ENCODE measurements around the gene P2RX4. TPM values are rescaled to one million over a fixed set of nuclear protein-coding genes. Genes with fewer than 3 reads are reported as not detected.

P2RX4 gene
- total RNA-seq, 2 donors from 2014 or later: 42.3 to 50.4 TPM

DNA sequence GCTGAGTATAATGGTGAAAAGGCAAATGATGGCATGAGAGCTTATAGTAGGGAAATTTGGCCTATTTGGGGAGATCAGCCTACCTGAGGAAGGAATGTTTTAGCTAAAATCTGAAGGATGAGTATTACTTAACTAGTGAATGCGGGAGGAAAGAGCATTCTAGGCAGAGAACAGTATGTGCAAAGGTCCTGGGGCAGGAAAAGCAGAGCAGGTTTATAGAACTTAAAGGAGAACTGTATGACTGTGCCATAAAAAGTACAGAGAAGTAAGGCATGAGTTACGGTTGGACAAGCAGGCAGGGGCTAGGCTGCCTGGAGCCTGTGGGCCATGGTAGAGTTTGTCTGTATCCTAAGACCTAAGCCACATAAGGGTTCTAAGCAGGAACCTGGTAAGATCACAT, 21.7 kb upstream of the P2RX4 start:
- H3K4me1 ChIP-seq (ENCODE audit: control insufficient read depth in 1 of 2, low read depth in 2 of 2): peaks cover 3 to 4% of the 10 kb centered on the region in 2 donors
- H3K36me3 ChIP-seq: no peaks in the 10 kb centered on the region
- TF ChIP-seq, protein P1, sequence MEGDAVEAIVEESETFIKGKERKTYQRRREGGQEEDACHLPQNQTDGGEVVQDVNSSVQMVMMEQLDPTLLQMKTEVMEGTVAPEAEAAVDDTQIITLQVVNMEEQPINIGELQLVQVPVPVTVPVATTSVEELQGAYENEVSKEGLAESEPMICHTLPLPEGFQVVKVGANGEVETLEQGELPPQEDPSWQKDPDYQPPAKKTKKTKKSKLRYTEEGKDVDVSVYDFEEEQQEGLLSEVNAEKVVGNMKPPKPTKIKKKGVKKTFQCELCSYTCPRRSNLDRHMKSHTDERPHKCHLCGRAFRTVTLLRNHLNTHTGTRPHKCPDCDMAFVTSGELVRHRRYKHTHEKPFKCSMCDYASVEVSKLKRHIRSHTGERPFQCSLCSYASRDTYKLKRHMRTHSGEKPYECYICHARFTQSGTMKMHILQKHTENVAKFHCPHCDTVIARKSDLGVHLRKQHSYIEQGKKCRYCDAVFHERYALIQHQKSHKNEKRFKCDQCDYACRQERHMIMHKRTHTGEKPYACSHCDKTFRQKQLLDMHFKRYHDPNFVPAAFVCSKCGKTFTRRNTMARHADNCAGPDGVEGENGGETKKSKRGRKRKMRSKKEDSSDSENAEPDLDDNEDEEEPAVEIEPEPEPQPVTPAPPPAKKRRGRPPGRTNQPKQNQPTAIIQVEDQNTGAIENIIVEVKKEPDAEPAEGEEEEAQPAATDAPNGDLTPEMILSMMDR (IDR thresholded peaks at IDR 0.05): no peak
- DNase-seq (ENCODE audit: low spot score): no peak
- ATAC-seq (ENCODE audit: insufficient number of reproducible peaks, low FRiP score, low read depth): no peak
- no peaks in the 10 kb centered on the region for H3K27me3 ChIP-seq (replicated peaks; ENCODE audit: insufficient read depth)
- no peak overlapping the region for H3K27ac ChIP-seq
- H3K9me3 ChIP-seq: no peaks in the 10 kb centered on the region
- no peak overlapping the region for H3K4me3 ChIP-seq

DNA sequence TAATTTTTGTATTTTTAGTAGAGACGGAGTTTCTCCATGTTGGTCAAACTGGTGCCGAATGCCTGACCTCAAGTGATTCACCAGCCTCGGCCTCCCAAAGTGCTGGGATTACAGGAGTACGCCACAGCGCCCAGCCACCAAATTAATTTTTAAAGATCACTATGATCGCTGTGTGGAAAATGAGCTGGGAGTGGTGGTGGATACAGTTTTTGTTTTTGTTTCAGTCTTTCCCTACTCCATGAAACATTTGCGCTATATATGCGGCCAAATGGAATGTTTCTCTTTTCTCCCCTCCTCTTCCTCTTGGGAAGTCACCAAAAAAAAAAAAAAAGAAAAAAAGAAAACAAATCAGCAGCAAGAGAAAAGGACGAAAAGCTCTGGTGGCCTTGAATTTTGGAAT, 20.8 kb upstream of the P2RX4 start:
- no peaks in the 10 kb centered on the region for H3K36me3 ChIP-seq
- peaks cover 3 to 4% of the 10 kb centered on the region in 2 donors for H3K4me1 ChIP-seq (ENCODE audit: control insufficient read depth in 1 of 2, low read depth in 2 of 2)
- H3K27ac ChIP-seq: no peak overlapping the region
- no peak for DNase-seq (ENCODE audit: low spot score)
- no peaks in the 10 kb centered on the region for H3K27me3 ChIP-seq (replicated peaks; ENCODE audit: insufficient read depth)
- TF ChIP-seq, protein P1 (IDR thresholded peaks at IDR 0.05): no peak
- no peak for ATAC-seq (ENCODE audit: insufficient number of reproducible peaks, low FRiP score, low read depth)
- H3K4me3 ChIP-seq: no peak overlapping the region
- H3K9me3 ChIP-seq: no peaks in the 10 kb centered on the region

DNA sequence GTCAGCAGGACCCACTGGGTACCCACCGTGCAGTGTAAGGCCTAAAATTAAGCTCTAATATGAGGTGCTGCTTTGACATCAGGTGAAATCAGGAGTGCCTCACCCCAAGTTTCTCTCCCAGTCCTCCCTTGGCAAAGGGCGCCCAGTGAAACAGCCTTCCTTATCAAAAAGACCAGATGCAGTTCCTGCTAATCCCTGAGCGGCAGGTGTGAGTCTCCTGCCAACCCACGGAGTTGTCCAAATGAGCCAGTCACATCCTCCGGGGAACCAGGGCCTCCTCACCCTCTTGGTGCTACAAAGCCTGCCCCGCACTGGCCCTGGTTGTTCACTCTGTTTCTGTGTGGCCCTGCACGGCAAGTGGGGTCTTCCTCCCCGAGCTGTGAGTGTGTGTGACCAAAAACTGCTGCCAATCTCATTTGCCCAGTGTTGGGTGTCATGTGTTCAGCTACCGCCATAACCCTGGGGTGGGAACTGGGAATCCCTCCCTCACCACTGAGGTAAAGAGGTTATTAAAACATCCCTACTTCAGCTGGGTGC, 20.2 kb upstream of the P2RX4 start:
- Histone ChIP-seq H3K36me3 (no peaks in the 10 kb centered on the region), H3K27ac (no peak overlapping the region), H3K9me3 (no peaks in the 10 kb centered on the region), H3K27me3 (replicated peaks; ENCODE audit: insufficient read depth) (no peaks in the 10 kb centered on the region), H3K4me3 (no peak overlapping the region), H3K4me1 (ENCODE audit: control insufficient read depth in 1 of 2, low read depth in 2 of 2) (peaks cover 3 to 4% of the 10 kb centered on the region in 2 donors)
- TF ChIP-seq, protein P1 (IDR thresholded peaks at IDR 0.05): no peak
- ATAC-seq (ENCODE audit: insufficient number of reproducible peaks, low FRiP score, low read depth): no peak
- DNase-seq (ENCODE audit: low spot score): no peak

DNA sequence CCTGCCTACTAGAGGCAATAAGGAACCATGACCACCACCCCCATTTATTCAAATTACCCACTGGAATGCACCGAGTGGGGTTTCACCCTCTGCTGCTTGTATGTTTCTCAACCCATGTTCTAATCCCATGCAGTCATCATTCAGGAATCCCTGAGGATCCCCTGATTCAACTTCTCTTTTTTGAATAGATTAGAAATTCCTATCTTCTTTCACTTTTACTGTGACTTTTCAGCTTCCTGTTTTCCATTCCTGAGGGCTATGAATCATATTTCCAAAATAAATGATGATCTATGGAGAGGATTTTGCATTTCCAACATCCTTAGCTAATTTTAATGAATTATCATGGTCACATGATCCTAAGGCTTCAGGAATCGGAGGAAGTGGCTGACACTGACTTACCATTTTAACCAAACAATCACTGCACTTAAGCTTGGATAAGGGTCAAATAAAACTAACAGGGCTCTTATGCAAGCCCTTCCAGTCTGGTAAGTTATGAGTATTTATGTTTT, 19.4 kb upstream of the P2RX4 start:
- Histone ChIP-seq H3K4me1 (ENCODE audit: control insufficient read depth in 1 of 2, low read depth in 2 of 2) (peaks cover 3 to 4% of the 10 kb centered on the region in 2 donors), H3K27me3 (replicated peaks; ENCODE audit: insufficient read depth) (no peaks in the 10 kb centered on the region), H3K4me3 (no peak overlapping the region), H3K27ac (no peak overlapping the region), H3K36me3 (no peaks in the 10 kb centered on the region), H3K9me3 (no peaks in the 10 kb centered on the region)
- TF ChIP-seq, protein P1 (IDR thresholded peaks at IDR 0.05): no peak
- DNase-seq (ENCODE audit: low spot score): no peak
- ATAC-seq (ENCODE audit: insufficient number of reproducible peaks, low FRiP score, low read depth): peak; percentile 69

DNA sequence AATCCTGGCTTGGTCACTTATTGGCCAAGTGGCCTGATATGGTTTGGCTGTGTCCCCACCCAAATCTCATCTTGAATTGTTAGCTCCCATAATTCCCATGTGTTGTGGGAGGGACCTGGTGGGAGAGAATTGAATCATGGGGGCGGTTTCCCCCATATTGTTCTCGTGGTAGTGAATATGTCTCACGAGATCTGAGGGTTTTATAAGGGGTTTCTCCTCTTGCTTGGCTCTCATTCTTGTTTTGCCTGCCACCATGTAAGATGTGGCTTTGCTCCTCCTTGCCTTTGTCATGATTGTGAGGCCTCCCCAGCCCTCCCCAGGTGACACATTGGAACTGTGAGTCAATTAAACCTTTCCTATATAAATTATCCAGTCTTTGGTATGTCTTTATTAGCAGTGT, 18.8 kb upstream of the P2RX4 start:
- ATAC-seq (ENCODE audit: insufficient number of reproducible peaks, low FRiP score, low read depth) (no peak), DNase-seq (ENCODE audit: low spot score) (no peak)
- Histone ChIP-seq H3K36me3 (no peaks in the 10 kb centered on the region), H3K9me3 (no peaks in the 10 kb centered on the region), H3K27ac (peak overlapping the region in 1 of 2 donors; percentile 16), H3K4me3 (no peak overlapping the region), H3K4me1 (ENCODE audit: control insufficient read depth in 1 of 2, low read depth in 2 of 2) (peaks cover 3 to 4% of the 10 kb centered on the region in 2 donors), H3K27me3 (replicated peaks; ENCODE audit: insufficient read depth) (no peaks in the 10 kb centered on the region)
- TF ChIP-seq, protein P1 (IDR thresholded peaks at IDR 0.05): no peak
